GM23248 (cell line): Measurements from ENCODE around the gene SCAPER. TPM values are rescaled to one million over a fixed set of nuclear protein-coding genes. Genes with fewer than 3 reads are reported as not detected.
A peak's percentile ranks its signal among the peaks of the same experiment; 100 is the strongest.

Source experiments
- DNase-seq: peaks from one replicate; pipeline ENCODE4 v3.0.0-alpha.2; 2015
- H2AFZ ChIP-seq: fragments of 200-600 bp; sonication (generic); 2 replicates; pipeline ENCODE4 v1.6.1; 2016; ENCODE audit warnings: antibody characterized with exemption
- H3F3A ChIP-seq: fragments of 200-600 bp; sonication (generic); 2 replicates; pipeline ENCODE4 v1.6.1; 2016; ENCODE audit warnings: mild to moderate bottlenecking, antibody characterized with exemption, mixed run types; ENCODE audit not compliant: insufficient read depth
- H3K27ac ChIP-seq: fragments of 200-600 bp; sonication (generic); 2 replicates; pipeline ENCODE4 v1.5.1; 2016; ENCODE audit warnings: mild to moderate bottlenecking
- H3K27me3 ChIP-seq: fragments of 200-600 bp; sonication (generic); replicated peaks from 2 replicates; pipeline ENCODE4 v1.6.1; 2016; ENCODE audit warnings: mild to moderate bottlenecking; ENCODE audit not compliant: insufficient read depth
- H3K36me3 ChIP-seq: fragments of 200-600 bp; sonication (generic); 2 replicates; pipeline ENCODE4 v1.6.1; 2016; ENCODE audit warnings: low read depth, mild to moderate bottlenecking
- H3K4me1 ChIP-seq: fragments of 200-600 bp; sonication (generic); 2 replicates; pipeline ENCODE4 v1.6.1; 2016; ENCODE audit warnings: mild to moderate bottlenecking; ENCODE audit not compliant: insufficient read depth
- H3K4me2 ChIP-seq: fragments of 200-600 bp; sonication (generic); one replicate; pipeline ENCODE4 v1.6.1; 2016; ENCODE audit warnings: mild to moderate bottlenecking; ENCODE audit not compliant: unreplicated experiment
- H3K4me3 ChIP-seq: fragments of 200-600 bp; sonication (generic); 2 replicates; pipeline ENCODE4 v1.5.1; 2016; ENCODE audit warnings: mild to moderate bottlenecking
- H3K79me2 ChIP-seq: fragments of 200-600 bp; sonication (generic); 2 replicates; pipeline ENCODE4 v1.6.1; 2016; ENCODE audit warnings: mild to moderate bottlenecking; ENCODE audit not compliant: insufficient read depth
- H3K9ac ChIP-seq: fragments of 200-600 bp; sonication (generic); 2 replicates; pipeline ENCODE4 v1.6.1; 2016; ENCODE audit warnings: mild to moderate bottlenecking
- H3K9me2 ChIP-seq: fragments of 200-600 bp; sonication (generic); 2 replicates; pipeline ENCODE4 v1.6.1; 2016; ENCODE audit warnings: mixed run types, mild to moderate bottlenecking, moderate library complexity; ENCODE audit not compliant: insufficient read depth
- H3K9me3 ChIP-seq: fragments of 200-600 bp; sonication (generic); one replicate; pipeline ENCODE4 v1.6.1; 2017; ENCODE audit warnings: low read depth
- H4K20me1 ChIP-seq: fragments of 200-600 bp; sonication (generic); 2 replicates; pipeline ENCODE4 v1.6.0; 2016; ENCODE audit not compliant: insufficient read depth
- EZH2 ChIP-seq: fragments of 200-600 bp; sonication (generic); IDR thresholded peaks from 2 replicates; pipeline ENCODE4 v1.6.1; 2018; ENCODE audit warnings: antibody characterized with exemption, mild to moderate bottlenecking; ENCODE audit not compliant: insufficient read depth, poor library complexity, severe bottlenecking
- EZH2phosphoT487 ChIP-seq: fragments of 200-600 bp; sonication (generic); IDR thresholded peaks from 2 replicates; pipeline ENCODE4 v1.6.1; 2018; ENCODE audit warnings: antibody characterized with exemption, moderate library complexity, mild to moderate bottlenecking, low read depth; ENCODE audit not compliant: insufficient read depth
- WGBS, 2 experiments: methylation state at CpG; one replicate each; pipeline ENCODE4 v1.1.6; 2015 to 2017; ENCODE audit warnings: low lambda C conversion rate in 2 of 2, low coverage in 1 of 2; ENCODE audit errors: missing lambda C conversion rate in 2 of 2; 5-methylcytosine and 5-hydroxymethylcytosine counted together
- in situ Hi-C: fragments of 300-500 bp; cut with MboI; formaldehyde crosslinking; loops from 2 replicates; pipeline ENCODE4 v1.15.0; 2020
- polyA plus RNA-seq: library from polyadenylated mRNA; unstranded; fragments of >200 nt; fragmentation: Nextera tagmentation; extraction: Ambion mirVana; gene quantifications from 2 replicates; pipeline ENCODE4 v1.2.1, GENCODE V29; 2016
- total RNA-seq: library from RNA; depleted of rRNA; stranded (reverse); fragments of >200 nt; shearing (Covaris generic); gene quantifications from 2 replicates; pipeline ENCODE4 v1.2.3, GENCODE V29; 2014

Gene SCAPER
- total and polyA plus RNA-seq, 2 experiments from 2014 or later: 5.9 to 7.8 TPM

DNA sequence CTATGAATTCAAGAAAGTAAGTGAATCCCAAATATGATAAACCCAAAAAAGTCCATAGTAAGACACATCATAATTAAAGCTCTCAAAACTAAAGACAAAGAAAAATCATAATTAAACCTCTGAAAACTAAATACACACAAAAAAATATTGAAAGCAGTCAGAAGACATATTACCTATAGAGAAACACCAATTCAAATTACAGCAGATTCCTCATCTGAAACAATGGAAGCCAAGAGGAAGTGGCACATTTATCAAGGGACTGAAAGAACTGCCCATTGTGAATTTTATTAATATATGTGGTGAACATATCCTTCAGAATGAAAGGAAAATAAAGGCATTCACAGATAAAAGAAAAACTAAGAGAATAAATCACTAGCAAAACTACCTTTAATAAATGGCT, 128.2 kb downstream of the SCAPER start:
- Histone ChIP-seq H3K4me3 (no peak overlapping the region), H3K4me1 (no peaks in the 10 kb centered on the region), H4K20me1 (no peaks in the 10 kb centered on the region), H3K27ac (no peak overlapping the region), H3K36me3 (no peaks in the 10 kb centered on the region; the same call in 1 of the 2 replicates), H3K27me3 (no peaks in the 10 kb centered on the region), H3K9me2 (no peaks in the 10 kb centered on the region), H3F3A (no peaks in the 10 kb centered on the region), H2AFZ (no peak overlapping the region), H3K4me2 (no peak overlapping the region), H3K9me3 (no peaks in the 10 kb centered on the region), H3K9ac (no peak overlapping the region), H3K79me2 (no peaks in the 10 kb centered on the region)
- peak; percentile 1 for DNase-seq
- in situ Hi-C loops: no loop called here
- TF ChIP-seq EZH2 (no peak), EZH2phosphoT487 (no peak)

DNA sequence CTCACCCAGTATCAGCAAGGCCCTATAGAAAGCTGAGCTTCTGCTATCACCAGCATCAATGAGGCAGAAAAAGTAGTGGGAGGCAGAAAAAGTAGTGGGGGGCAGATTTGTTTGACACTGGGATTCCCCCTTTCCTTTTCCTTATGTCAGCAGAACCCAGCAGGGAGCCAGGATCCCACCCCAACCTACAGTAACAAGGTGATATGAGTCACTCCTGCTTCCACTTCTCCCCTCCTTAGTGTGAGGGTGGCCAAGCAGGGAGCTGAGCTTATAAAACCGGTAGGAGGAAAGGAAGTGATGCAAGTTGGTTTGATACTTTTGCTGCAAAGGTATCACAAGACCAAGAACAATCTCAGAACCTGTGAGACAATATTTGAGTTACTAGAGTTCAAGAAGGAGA, 128.7 kb downstream of the SCAPER start:
- Histone ChIP-seq H4K20me1 (no peaks in the 10 kb centered on the region), H3K4me2 (no peak overlapping the region), H3K79me2 (no peaks in the 10 kb centered on the region), H3K9ac (no peak overlapping the region), H3K27me3 (no peaks in the 10 kb centered on the region), H3K9me2 (no peaks in the 10 kb centered on the region), H3K4me3 (no peak overlapping the region), H2AFZ (no peak overlapping the region), H3K4me1 (no peaks in the 10 kb centered on the region), H3F3A (no peaks in the 10 kb centered on the region), H3K27ac (no peak overlapping the region), H3K9me3 (no peaks in the 10 kb centered on the region), H3K36me3 (no peaks in the 10 kb centered on the region; the same call in 1 of the 2 replicates)
- no peak for TF ChIP-seq EZH2
- TF ChIP-seq EZH2phosphoT487: no peak
- no peak for DNase-seq
- WGBS, 2 experiments: 90% methylated on average over 1 of the region's 1 CpG
- in situ Hi-C loops: no loop called here

DNA sequence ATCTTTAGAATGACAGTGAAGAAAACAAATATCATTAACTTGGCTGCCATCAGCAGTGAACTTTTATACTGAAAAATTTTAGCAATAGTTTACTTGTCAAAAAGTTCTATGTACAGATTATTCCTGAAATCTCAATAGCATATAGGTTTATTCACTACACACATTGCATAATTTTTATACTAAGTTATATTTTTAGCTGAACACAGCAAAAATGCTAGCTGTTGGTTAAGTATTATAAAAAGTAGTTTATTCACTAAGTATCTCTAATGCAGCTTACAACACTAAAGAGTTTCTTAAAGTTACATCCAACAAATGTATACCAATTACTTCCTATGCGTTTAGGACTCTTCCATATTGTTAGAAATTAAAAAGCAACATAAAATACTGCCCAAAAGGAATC, 131.9 kb downstream of the SCAPER start:
- Histone ChIP-seq H3K9ac (no peak overlapping the region), H3K4me1 (no peaks in the 10 kb centered on the region), H3F3A (no peaks in the 10 kb centered on the region), H4K20me1 (no peaks in the 10 kb centered on the region), H3K79me2 (no peaks in the 10 kb centered on the region), H3K9me3 (no peaks in the 10 kb centered on the region), H3K36me3 (no peaks in the 10 kb centered on the region; the same call in 1 of the 2 replicates), H3K4me3 (no peak overlapping the region), H3K4me2 (no peak overlapping the region), H3K27ac (no peak overlapping the region), H3K27me3 (no peaks in the 10 kb centered on the region), H2AFZ (no peak overlapping the region), H3K9me2 (no peaks in the 10 kb centered on the region)
- in situ Hi-C loops: no loop called here
- WGBS, 2 experiments: 84 to 98% methylated on average over 1 of the region's 1 CpG
- no peak for TF ChIP-seq EZH2
- TF ChIP-seq EZH2phosphoT487: no peak
- no peak for DNase-seq

DNA sequence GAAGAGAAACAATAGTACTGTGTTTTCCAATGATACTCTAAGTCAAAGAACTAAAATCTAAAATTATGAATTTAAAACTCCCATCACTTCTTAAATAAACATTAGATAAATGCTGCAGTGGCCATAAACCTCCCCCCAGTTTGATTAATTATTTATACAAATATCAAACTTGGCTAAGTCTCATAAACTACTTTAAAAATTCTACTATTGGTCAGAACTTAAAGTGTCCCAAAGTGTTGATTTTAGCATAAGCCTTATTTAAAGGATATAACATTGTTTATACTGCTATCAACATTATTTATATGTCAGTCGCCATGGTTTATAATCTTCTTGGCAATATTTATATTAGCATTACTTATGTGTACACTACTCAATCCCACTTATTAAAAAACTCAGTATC, 132.4 kb downstream of the SCAPER start:
- Histone ChIP-seq H3F3A (no peaks in the 10 kb centered on the region), H4K20me1 (no peaks in the 10 kb centered on the region), H3K9me2 (no peaks in the 10 kb centered on the region), H3K27me3 (no peaks in the 10 kb centered on the region), H3K4me3 (no peak overlapping the region), H3K4me1 (no peaks in the 10 kb centered on the region), H3K79me2 (no peaks in the 10 kb centered on the region), H3K9ac (no peak overlapping the region), H3K27ac (no peak overlapping the region), H3K4me2 (no peak overlapping the region), H3K9me3 (no peaks in the 10 kb centered on the region), H2AFZ (no peak overlapping the region), H3K36me3 (no peaks in the 10 kb centered on the region; the same call in 1 of the 2 replicates)
- in situ Hi-C loops: no loop called here
- WGBS, 2 experiments: 98 to 100% methylated on average over 1 of the region's 1 CpG
- no peak for TF ChIP-seq EZH2phosphoT487
- TF ChIP-seq EZH2: no peak
- no peak for DNase-seq

DNA sequence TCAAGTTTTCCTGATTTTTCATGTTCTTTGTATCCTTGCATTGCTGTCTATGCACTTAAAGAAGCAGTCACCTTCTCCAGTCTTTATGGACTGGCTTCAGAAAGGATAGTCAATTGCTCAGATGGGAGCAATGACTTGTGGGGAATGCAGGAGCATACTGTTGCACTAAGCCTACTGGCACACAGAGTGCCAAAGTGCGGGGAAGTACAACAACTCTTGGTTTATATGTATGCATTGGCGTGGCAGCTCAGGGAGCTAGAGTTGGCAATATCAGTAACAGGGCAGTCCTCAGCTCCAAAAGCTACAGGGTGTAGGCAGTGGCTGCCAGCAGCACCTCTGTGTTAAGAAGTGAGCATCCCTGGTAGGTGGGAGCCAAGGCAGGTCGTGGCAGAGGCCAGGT, 141.1 kb downstream of the SCAPER start:
- Histone ChIP-seq H3K27ac (no peak overlapping the region), H3K9me2 (no peaks in the 10 kb centered on the region), H3F3A (no peaks in the 10 kb centered on the region), H3K9ac (no peak overlapping the region), H3K27me3 (no peaks in the 10 kb centered on the region), H3K36me3 (peaks cover 7% of the 10 kb centered on the region), H2AFZ (no peak overlapping the region), H3K4me1 (no peaks in the 10 kb centered on the region), H3K79me2 (no peaks in the 10 kb centered on the region), H3K4me3 (no peak overlapping the region), H4K20me1 (no peaks in the 10 kb centered on the region), H3K9me3 (no peaks in the 10 kb centered on the region), H3K4me2 (no peak overlapping the region)
- in situ Hi-C loops: no loop called here
- 95 to 98% methylated on average over 3 of the region's 3 CpGs for WGBS, 2 experiments
- TF ChIP-seq EZH2phosphoT487: no peak
- no peak for TF ChIP-seq EZH2
- DNase-seq: no peak
